GM19099 (cell line): ENCODE data around the gene PHPT1.

ENCODE experiments used
- POLR2A ChIP-seq: IDR thresholded peaks from 3 replicates; pipeline ENCODE4 v1.6.1; 2011; ENCODE audit warnings: low read depth; ENCODE audit not compliant: insufficient read length; ENCODE audit errors: extremely low read depth

PHPT1 gene

GRCh38 chr9:136886610-136887597 lies 37.7 kb downstream of the PHPT1 start:
- no peak for TF ChIP-seq POLR2A

GRCh38 chr9:136888454-136888853 lies 39.2 kb downstream of the PHPT1 start:
- TF ChIP-seq POLR2A = no peak

GRCh38 chr9:136889858-136890257 lies 40.6 kb downstream of the PHPT1 start:
- TF ChIP-seq POLR2A = no peak

- no peak for TF ChIP-seq POLR2A
Measured at GRCh38 chr9:136890661-136891060, 41.5 kb downstream of the PHPT1 start.

- no peak for TF ChIP-seq POLR2A
Measured at GRCh38 chr9:136896027-136896426, 46.8 kb downstream of the PHPT1 start.

- TF ChIP-seq POLR2A = no peak
Measured at GRCh38 chr9:136898483-136899100, 49.4 kb downstream of the PHPT1 start.

DNA sequence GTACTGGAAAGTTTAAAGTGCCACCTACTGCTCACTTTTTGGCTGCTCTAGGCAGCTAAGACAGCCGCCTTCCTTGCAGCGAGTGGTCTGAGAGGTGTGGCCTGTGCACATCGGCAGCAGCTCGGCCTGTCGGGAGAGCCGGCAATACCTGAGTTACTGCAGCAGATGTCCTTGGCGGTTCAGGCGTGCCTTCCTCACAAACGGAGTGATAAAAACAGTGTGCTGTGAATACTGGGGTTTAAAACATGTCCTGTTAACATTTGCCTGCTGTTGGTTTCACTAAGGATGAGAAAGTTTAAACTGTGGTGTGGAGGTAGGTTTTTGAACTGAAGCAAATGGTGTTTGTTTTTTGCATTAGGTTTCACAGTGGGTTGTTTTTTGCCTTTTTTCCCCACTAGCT lies 50.0 kb downstream of the PHPT1 start:
- no peak for TF ChIP-seq POLR2A

DNA sequence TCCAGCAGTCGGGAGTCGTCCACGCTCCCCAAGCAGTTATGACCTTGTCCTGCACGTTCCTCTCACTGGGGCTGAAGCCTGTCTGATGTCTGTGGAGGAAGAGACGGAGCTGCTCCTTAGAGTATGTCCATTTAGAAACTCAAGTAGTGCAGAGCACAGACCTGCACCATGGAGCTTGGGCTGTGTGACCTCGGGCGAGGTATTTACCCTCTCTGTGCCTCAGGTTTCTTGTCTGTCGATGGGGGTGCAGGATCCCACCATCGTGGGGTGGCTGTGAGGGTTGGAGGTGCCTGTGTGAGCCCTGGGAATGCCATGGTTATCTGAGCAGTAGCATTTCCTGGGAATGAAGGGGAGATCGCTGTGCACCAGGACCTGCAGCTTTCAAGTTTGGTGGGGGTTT lies 51.3 kb downstream of the PHPT1 start:
- no peak for TF ChIP-seq POLR2A
